HepG2 (cell line): Measurements from ENCODE around the gene TEF. TPM values are rescaled to one million over a fixed set of nuclear protein-coding genes. Genes with fewer than 3 reads are reported as not detected.

Source experiments
- BCL6 ChIP-seq: IDR thresholded peaks from 2 replicates; pipeline ENCODE4 v1.6.1; 2016; ENCODE audit warnings: missing genetic modification reagents, missing compliant biosample characterization
- DNMT3B ChIP-seq: conservative IDR thresholded peaks from 2 replicates; pipeline ENCODE4 v1.6.1; 2016; ENCODE audit warnings: missing biosample characterization, control low read depth
- HNF1B ChIP-seq: sonication (generic); formaldehyde crosslinking; IDR thresholded peaks from 2 replicates; pipeline ENCODE4 v1.5.1; 2020; ENCODE audit warnings: mild to moderate bottlenecking, moderate library complexity, missing genetic modification reagents
- IKZF1 ChIP-seq: fragments of 450-650 bp; IDR thresholded peaks from 2 replicates; pipeline ENCODE4 v1.7.1; 2016
- KDM5B ChIP-seq: sonication (generic); formaldehyde crosslinking; IDR thresholded peaks from 2 replicates; pipeline ENCODE4 v1.4.0; 2020; ENCODE audit warnings: missing genetic modification reagents, mild to moderate bottlenecking, borderline replicate concordance
- MEIS2 ChIP-seq: sonication (generic); formaldehyde crosslinking; IDR thresholded peaks from 2 replicates; pipeline ENCODE4 v1.9.0; 2021; ENCODE audit warnings: mild to moderate bottlenecking, missing genetic modification reagents
- MXD3 ChIP-seq: IDR thresholded peaks from 2 replicates; pipeline ENCODE4 v1.6.1; 2016; ENCODE audit warnings: mild to moderate bottlenecking, missing biosample characterization, missing genetic modification reagents
- NR2C2 ChIP-seq: sonication (generic); formaldehyde crosslinking; IDR thresholded peaks from 2 replicates; pipeline ENCODE4 v1.4.0; 2020; ENCODE audit warnings: missing genetic modification reagents, mild to moderate bottlenecking, moderate library complexity, borderline replicate concordance
- POLR2AphosphoS5 ChIP-seq: IDR thresholded peaks from 2 replicates; pipeline ENCODE4 v1.6.1; 2012; ENCODE audit warnings: low read depth, low read length
- RNF2 ChIP-seq: fragments of 450-650 bp; conservative IDR thresholded peaks from 2 replicates; pipeline ENCODE4 v1.6.1; 2016; ENCODE audit warnings: low read depth
- SOX5 ChIP-seq: IDR thresholded peaks from 2 replicates; pipeline ENCODE4 v1.6.1; 2016; ENCODE audit warnings: borderline replicate concordance
- THRA ChIP-seq: sonication (generic); formaldehyde crosslinking; IDR thresholded peaks from 2 replicates; pipeline ENCODE4 v1.4.0; 2020; ENCODE audit warnings: missing genetic modification reagents, borderline replicate concordance
- ZNF235 ChIP-seq: sonication (generic); formaldehyde crosslinking; IDR thresholded peaks from 2 replicates; pipeline ENCODE4 v1.8.1; 2023; ENCODE audit warnings: mild to moderate bottlenecking, missing genetic modification reagents, borderline replicate concordance
- ZNF687 ChIP-seq: sonication (generic); formaldehyde crosslinking; IDR thresholded peaks from 2 replicates; pipeline ENCODE4 v1.5.1; 2020; ENCODE audit warnings: mild to moderate bottlenecking, missing genetic modification reagents, moderate library complexity
- ZSCAN30 ChIP-seq: sonication (generic); formaldehyde crosslinking; IDR thresholded peaks from 2 replicates; pipeline ENCODE4 v1.5.0; 2020; ENCODE audit warnings: mild to moderate bottlenecking, missing genetic modification reagents
- polyA plus RNA-seq, 8 experiments: library from polyadenylated mRNA; depleted of rRNA in 3 of 8; stranded (reverse) in 7 of 8; unstranded in 1 of 8; fragments of >200 nt; fragmentation: Illumina TruSeq in 4 of 8; extraction: Trizol in 4 of 8; gene quantifications; 2 replicates each; pipeline versions ENCODE4 v1.2.1 to v1.2.3, GENCODE V29; 2011 to 2016; ENCODE audit warnings: low read depth in 4 of 8, missing spikeins in 1 of 8, mixed read lengths in 1 of 8; ENCODE audit not compliant: insufficient read depth in 1 of 8
- total RNA-seq, 5 experiments: library from RNA; depleted of rRNA; stranded (reverse); fragments of >200 nt; fragmentation: Illumina TruSeq; extraction: Trizol; gene quantifications; 2 replicates each; pipeline ENCODE4 v1.2.3, GENCODE V29; 2016; ENCODE audit warnings: low read depth in 1 of 5
- TF ChIP-seq, protein P1 (sequence below): sonication (generic); formaldehyde crosslinking; IDR thresholded peaks from 2 replicates; pipeline ENCODE4 v1.4.0; 2020; ENCODE audit warnings: missing genetic modification reagents, borderline replicate concordance
- TF ChIP-seq, protein P2 (sequence below): sonication (generic); formaldehyde crosslinking; IDR thresholded peaks from 2 replicates; pipeline ENCODE4 v1.4.0; 2020; ENCODE audit warnings: missing genetic modification reagents

Gene TEF
- total and polyA plus RNA-seq, 2 of the 13 experiments (the other 11 are each of a cell fraction or from before 2014, with no cell fraction given): 7.6 to 11.2 TPM

DNA sequence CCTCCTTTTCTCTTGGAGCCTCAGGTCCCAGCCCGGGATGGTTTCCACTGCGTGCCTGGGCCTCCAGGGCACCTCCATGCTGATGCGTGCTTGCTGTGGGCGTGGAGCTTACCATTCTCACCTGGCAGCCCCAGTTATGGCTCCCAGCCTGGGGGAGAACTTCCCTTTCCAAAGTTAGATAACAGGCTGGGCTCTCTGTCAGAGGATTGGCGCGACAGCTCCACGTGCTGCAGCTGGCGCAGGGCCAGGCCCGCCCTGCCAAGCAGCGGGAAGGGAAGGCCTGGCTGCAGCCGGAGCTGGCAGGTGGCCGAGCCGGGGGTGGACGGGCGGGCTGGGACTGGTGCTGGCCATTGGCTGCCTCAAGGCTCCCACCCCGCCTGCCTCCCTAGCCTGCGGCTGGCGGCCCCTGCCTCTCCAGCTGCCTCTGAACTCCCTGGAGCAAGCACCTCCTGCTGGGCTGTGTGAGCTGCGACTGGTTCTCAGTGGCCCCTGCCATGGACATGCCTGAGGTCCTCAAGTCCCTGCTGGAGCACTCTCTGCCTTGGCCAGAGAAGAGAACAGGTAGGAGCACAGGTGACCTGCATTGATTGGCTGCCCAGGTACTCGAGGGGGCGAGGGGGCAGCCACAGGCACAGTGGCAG, 14.6 kb upstream of the TEF start (continued):
- TF ChIP-seq NR2C2 (0 out of 2 replicates have a peak, but pooled peaks have one; percentile 24), ZSCAN30 (no peak), ZNF235 (no peak), MEIS2 (CRISPR knock-in tag) (peak; percentile 69; the same call in 1 of the 2 replicates), THRA (CRISPR knock-in tag) (0 out of 2 replicates have a peak, but pooled peaks have one; percentile 22), RNF2 (0 out of 2 replicates have a peak, but pooled peaks have one; percentile 71), MXD3 (CRISPR knock-in tag) (peak; percentile 75), HNF1B (CRISPR knock-in tag) (peak; percentile 55; the same call in 1 of the 2 replicates), ZNF687 (CRISPR knock-in tag) (peak; percentile 97), BCL6 (CRISPR knock-in tag) (0 out of 2 replicates have a peak, but pooled peaks have one; percentile 19), POLR2AphosphoS5 (no peak), SOX5 (peak; percentile 60; the same call in 1 of the 2 replicates), IKZF1 (no peak), DNMT3B (no peak), KDM5B (peak; percentile 73; the same call in 1 of the 2 replicates)
- TF ChIP-seq, protein P1, sequence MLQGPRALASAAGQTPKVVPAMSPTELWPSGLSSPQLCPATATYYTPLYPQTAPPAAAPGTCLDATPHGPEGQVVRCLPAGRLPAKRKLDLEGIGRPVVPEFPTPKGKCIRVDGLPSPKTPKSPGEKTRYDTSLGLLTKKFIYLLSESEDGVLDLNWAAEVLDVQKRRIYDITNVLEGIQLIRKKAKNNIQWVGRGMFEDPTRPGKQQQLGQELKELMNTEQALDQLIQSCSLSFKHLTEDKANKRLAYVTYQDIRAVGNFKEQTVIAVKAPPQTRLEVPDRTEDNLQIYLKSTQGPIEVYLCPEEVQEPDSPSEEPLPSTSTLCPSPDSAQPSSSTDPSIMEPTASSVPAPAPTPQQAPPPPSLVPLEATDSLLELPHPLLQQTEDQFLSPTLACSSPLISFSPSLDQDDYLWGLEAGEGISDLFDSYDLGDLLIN (CRISPR knock-in tag): 0 out of 2 replicates have a peak, but pooled peaks have one; percentile 65
- TF ChIP-seq, protein P2, sequence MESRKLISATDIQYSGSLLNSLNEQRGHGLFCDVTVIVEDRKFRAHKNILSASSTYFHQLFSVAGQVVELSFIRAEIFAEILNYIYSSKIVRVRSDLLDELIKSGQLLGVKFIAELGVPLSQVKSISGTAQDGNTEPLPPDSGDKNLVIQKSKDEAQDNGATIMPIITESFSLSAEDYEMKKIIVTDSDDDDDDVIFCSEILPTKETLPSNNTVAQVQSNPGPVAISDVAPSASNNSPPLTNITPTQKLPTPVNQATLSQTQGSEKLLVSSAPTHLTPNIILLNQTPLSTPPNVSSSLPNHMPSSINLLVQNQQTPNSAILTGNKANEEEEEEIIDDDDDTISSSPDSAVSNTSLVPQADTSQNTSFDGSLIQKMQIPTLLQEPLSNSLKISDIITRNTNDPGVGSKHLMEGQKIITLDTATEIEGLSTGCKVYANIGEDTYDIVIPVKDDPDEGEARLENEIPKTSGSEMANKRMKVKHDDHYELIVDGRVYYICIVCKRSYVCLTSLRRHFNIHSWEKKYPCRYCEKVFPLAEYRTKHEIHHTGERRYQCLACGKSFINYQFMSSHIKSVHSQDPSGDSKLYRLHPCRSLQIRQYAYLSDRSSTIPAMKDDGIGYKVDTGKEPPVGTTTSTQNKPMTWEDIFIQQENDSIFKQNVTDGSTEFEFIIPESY: no peak
